Measurements from ENCODE around the gene RRAS. TPM values are rescaled to one million over a fixed set of nuclear protein-coding genes. Genes with fewer than 3 reads are reported as not detected.

Gene RRAS
- total and polyA plus RNA-seq, 2 of the 4 experiments (the other 2 are of a cell fraction): 50.2 to 241 TPM

- Histone ChIP-seq H4K5ac (ENCODE audit: low read depth, low read length) (0 out of 2 replicates have a peak overlapping the region, but pooled peaks have one; percentile 24), H3K4me2 (ENCODE audit: low read depth, low read length) (peak overlapping the region; percentile 97), H3K4me3 (ENCODE audit: insufficient read depth, low read depth, low read length) (peak overlapping the region; percentile 77), H2AK9ac (replicated peaks; ENCODE audit: low read depth, low read length, poor library complexity) (peak overlapping the region; percentile 98), H3K56ac (ENCODE audit: extremely low read depth, insufficient read depth, low read length) (peak overlapping the region; percentile 49), H3K79me1 (ENCODE audit: low read depth in 1 of 2, low read length in 2 of 2) (peaks cover 10 to 52% of the 10 kb centered on the region in 2 experiments), H2BK120ac (ENCODE audit: low read depth, low read length) (no peak overlapping the region; the same call in 1 of the 2 replicates), H2BK15ac (ENCODE audit: low read depth, low read length) (no peak overlapping the region), H2BK5ac (ENCODE audit: low read depth, low read length, poor library complexity, severe bottlenecking) (peak overlapping the region; percentile 74), H4K91ac (ENCODE audit: insufficient read depth, low read depth, low read length) (no peak overlapping the region; the same call in 1 of the 2 replicates), H3K14ac (replicated peaks; ENCODE audit: low read depth, low read length) (peak overlapping the region; percentile 89), H3K9me3 (ENCODE audit: control insufficient read depth, insufficient read depth, low read length) (no peaks in the 10 kb centered on the region), H3K23ac (ENCODE audit: low read depth, low read length) (peak overlapping the region; percentile 81), H3K9ac (ENCODE audit: low read depth, low read length) (peak overlapping the region; percentile 80), H2BK20ac (ENCODE audit: low read depth, low read length) (no peak overlapping the region), H4K20me1 (ENCODE audit: insufficient read depth, low read length) (peaks cover 45% of the 10 kb centered on the region), H3K27me3 (ENCODE audit: control insufficient read depth, insufficient read depth, low read length) (no peaks in the 10 kb centered on the region), H3K4ac (ENCODE audit: low read depth, low read length) (peak overlapping the region; percentile 33), H2AK5ac (ENCODE audit: low read depth, low read length) (peak overlapping the region; percentile 97), H4K8ac (ENCODE audit: low read depth in 2 of 2, low read length in 2 of 2) (peak overlapping the region in 1 of 2 experiments; percentile 61; a peak in 2 of 4 replicates), H2AFZ (replicated peaks; ENCODE audit: low read length, poor library complexity) (peak overlapping the region; percentile 72), H3K9me1 (ENCODE audit: insufficient read depth, low read length) (peaks cover 3% of the 10 kb centered on the region; the same call in 1 of the 2 replicates), H3K36me3 (ENCODE audit: control insufficient read depth, insufficient read depth, low read length) (peaks cover 10% of the 10 kb centered on the region), H3K27ac (ENCODE audit: insufficient read depth, low read length) (peak overlapping the region; percentile 91), H3K4me1 (ENCODE audit: control insufficient read depth, insufficient read depth, low read length) (peaks cover 13% of the 10 kb centered on the region), H3K18ac (ENCODE audit: low read depth, low read length) (no peak overlapping the region; the same call in 1 of the 2 replicates)
- CTCF ChIA-PET: no interaction called here
- in situ Hi-C loops (cut with MboI; ENCODE audit: low sequenced_read_pairs): no loop called here
- POLR2A ChIA-PET (ENCODE audit: unreplicated experiment): interaction anchor here (0.8 kb wide), 1 partner anchor 38 kb away, joined by 6 read pairs; no protein-coding TSS in a partner anchor
- 0 out of 2 replicates have a peak, but pooled peaks have one; percentile 5 for ATAC-seq (ENCODE audit: low read depth)
- intact Hi-C loops (cut with micrococcal nuclease): loop anchor here (2.0 to 5.0 kb wide), 2 partner anchors 37 to 86 kb away; partner anchors contain the start of genes PRR12 and RRAS
- DNase-seq: peak; percentile 62
- dilution Hi-C loops (cut with HindIII; ENCODE audit: low sequenced_read_pairs, unreplicated experiment): no loop called here
- TF ChIP-seq USF2 (IDR thresholded peaks at IDR 0.05; ENCODE audit: low read depth, low read length) (no peak), CEBPB (IDR thresholded peaks at IDR 0.05; ENCODE audit: low read depth, low read length) (peak; percentile 80), POLR2A (IDR thresholded peaks at IDR 0.05; ENCODE audit: low read depth, low read length) (peak; percentile 19; the same call in 1 of the 2 replicates), BHLHE40 (IDR thresholded peaks at IDR 0.05; ENCODE audit: low read depth, low read length) (no peak), SMC3 (IDR thresholded peaks at IDR 0.05; ENCODE audit: low read depth, low read length) (peak; percentile 32), MXI1 (IDR thresholded peaks at IDR 0.05; ENCODE audit: borderline replicate concordance, low read depth, low read length) (no peak), RCOR1 (IDR thresholded peaks at IDR 0.05; ENCODE audit: insufficient replicate concordance, low read length) (no peak), RAD21 (IDR thresholded peaks at IDR 0.05; ENCODE audit: low read length) (peak; percentile 60), CTCF (conservative IDR thresholded peaks at IDR 0.05; ENCODE audit: low read depth, low read length) (peak; percentile 70), RFX5 (IDR thresholded peaks at IDR 0.05; ENCODE audit: low read depth, low read length) (no peak), FOS (IDR thresholded peaks at IDR 0.05; ENCODE audit: low read depth, low read length) (no peak), MAZ (IDR thresholded peaks at IDR 0.05; ENCODE audit: borderline replicate concordance, low read depth, low read length) (peak; percentile 17; the same call in 1 of the 2 replicates)
- no CpG with 5 or more reads among the region's 21 CpGs for WGBS, 2 experiments (ENCODE audit: extremely low coverage in 2 of 2, insufficient read length in 1 of 2)
- TSS peak; percentile 44 for BruUV-seq (replicated peaks)
Measured at GRCh38 chr19:49677901-49678674, 38.1 kb upstream of the RRAS start.

All from IMR-90 (cell line).